K562 (cell line): ENCODE data around the gene GPX5. TPM values are rescaled to one million over a fixed set of nuclear protein-coding genes. Genes with fewer than 3 reads are reported as not detected.

Source experiments
- ATAC-seq: fragments of 200-7000 bp; cut with Tn5 transposase; 3 replicates; pipeline ENCODE4 v1.9.1; 2020; ENCODE audit warnings: moderate library complexity
- BruUV-seq: library from RNA; stranded (reverse); fragments of 400-500 nt; replicated peaks from 2 replicates; lab custom pipeline; 2021; lab: Mats Ljungman, UMichigan
- CTCF ChIA-PET: fragments of 300-600 bp; formaldehyde crosslinking; extraction: SDS; loops from one replicate; lab custom pipeline; 2021; ENCODE audit warnings: low intra/inter-chr PET ratio; lab: Yijun Ruan, JAX
- POLR2A ChIA-PET: fragments of 300-600, 350-650 bp; sonication (Branson Sonifier 250); formaldehyde crosslinking; extraction: SDS; loops from one replicate; lab custom pipeline; 2021; ENCODE audit warnings: antibody characterized with exemption, inconsistent platforms; lab: Yijun Ruan, JAX
- DNase-seq, 4 experiments: peaks; one replicate each; pipeline versions ENCODE4 v3.0.0 to v3.0.0-alpha.2; 2011 to 2018; ENCODE audit warnings: low spot score in 3 of 4, mixed read lengths in 3 of 4; ENCODE audit errors: extremely low read depth in 1 of 4
- FAIRE-seq: peaks from 2 replicates; lab custom pipeline; 2011; peaks lifted over from hg19 to GRCh38; lab: Jason Lieb, UNC
- H2AFZ ChIP-seq: 2 replicates; pipeline ENCODE4 v1.6.0; 2011; ENCODE audit warnings: low read depth, low read length, control low read depth, inconsistent platforms
- H3K27ac ChIP-seq: fragments of 200-600 bp; 3 replicates; pipeline ENCODE4 v1.8.0; 2011; ENCODE audit warnings: low read depth, mild to moderate bottlenecking, control low read depth, inconsistent platforms, low read length, moderate library complexity, mixed read lengths; ENCODE audit errors: extremely low read depth
- H3K27me3 ChIP-seq, 2 experiments: fragments of 300-600 bp in 1 of 2; 2 replicates in 1 of 2; 3 replicates in 1 of 2; pipeline versions ENCODE4 v1.6.0 to v1.8.0; 2011; ENCODE audit warnings: inconsistent platforms in 2 of 2, low read length in 2 of 2, mild to moderate bottlenecking in 1 of 2, mixed read lengths in 1 of 2, moderate library complexity in 1 of 2; ENCODE audit not compliant: control insufficient read depth in 2 of 2, insufficient read depth in 2 of 2
- H3K36me3 ChIP-seq: fragments of 300-600 bp; 3 replicates; pipeline ENCODE4 v1.8.0; 2011; ENCODE audit warnings: mild to moderate bottlenecking, low read length, inconsistent platforms; ENCODE audit not compliant: control insufficient read depth, insufficient read depth
- H3K4me1 ChIP-seq, 2 experiments: fragments of 200-600 bp in 1 of 2; replicated peaks in 1 of 2; 2 replicates in 1 of 2; 3 replicates in 1 of 2; pipeline versions ENCODE4 v1.5.1 to v1.8.0; 2011; ENCODE audit warnings: inconsistent platforms in 2 of 2, low read length in 2 of 2, mild to moderate bottlenecking in 1 of 2, mixed read lengths in 1 of 2, moderate library complexity in 1 of 2; ENCODE audit not compliant: control insufficient read depth in 2 of 2, insufficient read depth in 2 of 2
- H3K4me2 ChIP-seq: 2 replicates; pipeline ENCODE4 v1.6.1; 2011; ENCODE audit warnings: low read length, control low read depth, inconsistent platforms, mixed read lengths; ENCODE audit not compliant: insufficient read depth
- H3K4me3 ChIP-seq: fragments of 200-600 bp; sonication (generic), shearing (Covaris generic); 2 replicates; pipeline ENCODE4 v1.5.1; 2016; ENCODE audit warnings: control low read depth, inconsistent platforms
- H3K79me2 ChIP-seq: fragments of 200-600 bp; 3 replicates; pipeline ENCODE4 v1.8.0; 2011; ENCODE audit warnings: low read length, inconsistent platforms; ENCODE audit not compliant: control insufficient read depth, insufficient read depth
- H3K9ac ChIP-seq, 2 experiments: 2 replicates each; pipeline versions ENCODE4 v1.6.0 to v1.6.1; 2011; ENCODE audit warnings: low read depth in 2 of 2, low read length in 2 of 2, control low read depth in 1 of 2, inconsistent platforms in 1 of 2, mild to moderate bottlenecking in 1 of 2, mixed read lengths in 1 of 2; ENCODE audit not compliant: insufficient read depth in 1 of 2
- H3K9me1 ChIP-seq: one replicate; pipeline ENCODE4 v1.6.0; 2011; ENCODE audit warnings: inconsistent platforms, mild to moderate bottlenecking, low read length, moderate library complexity; ENCODE audit not compliant: control insufficient read depth, insufficient read depth
- H3K9me3 ChIP-seq: replicated peaks from 2 replicates; pipeline ENCODE4 v1.5.1; 2011; ENCODE audit warnings: low read depth, low read length, inconsistent platforms; ENCODE audit not compliant: control insufficient read depth, insufficient read depth
- H4K20me1 ChIP-seq: replicated peaks from 2 replicates; pipeline ENCODE4 v1.6.1; 2011; ENCODE audit warnings: low read length, inconsistent platforms, mixed read lengths; ENCODE audit not compliant: control insufficient read depth, insufficient read depth
- CREB5 ChIP-seq: fragments of 250-450 bp; sonication (Bioruptor Pico); IDR thresholded peaks from 2 replicates; pipeline ENCODE4 v1.5.0; 2020; ENCODE audit warnings: mild to moderate bottlenecking
- E2F8 ChIP-seq: fragments of 450-650 bp; IDR thresholded peaks from 2 replicates; pipeline ENCODE4 v1.7.1; 2018; ENCODE audit warnings: mild to moderate bottlenecking, low read depth; ENCODE audit not compliant: partially characterized antibody
- ELF4 ChIP-seq: fragments of 450-650 bp; formaldehyde crosslinking; IDR thresholded peaks from 2 replicates; pipeline ENCODE4 v1.4.0; 2022; ENCODE audit warnings: missing genetic modification characterization
- ELK1 ChIP-seq: sonication (generic); formaldehyde crosslinking; IDR thresholded peaks from 2 replicates; pipeline ENCODE4 v1.8.1; 2022; ENCODE audit warnings: missing genetic modification reagents
- ETV5 ChIP-seq: sonication (generic); formaldehyde crosslinking; IDR thresholded peaks from 2 replicates; pipeline ENCODE4 v1.4.0; 2020; ENCODE audit warnings: low read depth, mild to moderate bottlenecking, missing genetic modification reagents
- HLTF ChIP-seq: fragments of 450-650 bp; IDR thresholded peaks from 2 replicates; pipeline ENCODE4 v1.6.1; 2016
- KLF6 ChIP-seq: fragments of 250-450 bp; sonication (Bioruptor Pico); IDR thresholded peaks from 2 replicates; pipeline ENCODE4 v1.4.0; 2020; ENCODE audit warnings: mild to moderate bottlenecking, moderate library complexity, borderline replicate concordance
- L3MBTL2 ChIP-seq: fragments of 450-650 bp; IDR thresholded peaks from 2 replicates; pipeline ENCODE4 v1.6.1; 2016; ENCODE audit warnings: mild to moderate bottlenecking, moderate library complexity
- SOX6 ChIP-seq: fragments of 450-650 bp; IDR thresholded peaks from 2 replicates; pipeline ENCODE4 v1.6.1; 2014; ENCODE audit warnings: mild to moderate bottlenecking
- TCF3 ChIP-seq: sonication (generic); formaldehyde crosslinking; IDR thresholded peaks from 2 replicates; pipeline ENCODE4 v1.4.0; 2020; ENCODE audit warnings: mild to moderate bottlenecking, missing genetic modification reagents
- THAP7 ChIP-seq: fragments of 250-450 bp; sonication (Bioruptor Pico); IDR thresholded peaks from 2 replicates; pipeline ENCODE4 v1.5.0; 2021
- ZC3H11A ChIP-seq: IDR thresholded peaks from 2 replicates; pipeline ENCODE4 v1.6.1; 2012; ENCODE audit warnings: low read depth, low read length, improper control_type of control experiment
- ZHX1 ChIP-seq: fragments of 150-350 bp; conservative IDR thresholded peaks from 2 replicates; pipeline ENCODE4 v1.6.1; 2014; ENCODE audit warnings: low read length
- ZNF23 ChIP-seq: fragments of 250-450 bp; sonication (Bioruptor Pico); IDR thresholded peaks from 2 replicates; pipeline ENCODE4 v1.4.0; 2020; ENCODE audit warnings: mild to moderate bottlenecking
- ZNF57 ChIP-seq: fragments of 450-650 bp; formaldehyde crosslinking; IDR thresholded peaks from 2 replicates; pipeline ENCODE4 v1.4.0; 2020; ENCODE audit warnings: mild to moderate bottlenecking, moderate library complexity
- WGBS: fragments of 100-300 bp; shearing (Covaris generic); methylation state at CpG from one replicate; pipeline ENCODE4 v1.1.6; 2016; ENCODE audit warnings: low coverage, mixed read lengths; ENCODE audit not compliant: insufficient coverage; ENCODE audit errors: missing lambda C conversion rate; 5-methylcytosine and 5-hydroxymethylcytosine counted together
- in situ Hi-C: fragments of 300-500 bp; cut with MboI; formaldehyde crosslinking; loops from 4 replicates; pipeline ENCODE4 v1.15.0; 2018; ENCODE audit warnings: inconsistent platforms, mixed read lengths
- intact Hi-C: fragments of 100-400 bp; cut with micrococcal nuclease; formaldehyde crosslinking; loops from 2 replicates; pipeline ENCODE4 v1.14.2; 2022
- polyA plus RNA-seq, 8 experiments: library from polyadenylated mRNA; depleted of rRNA in 4 of 8; stranded (reverse) in 5 of 8; unstranded in 3 of 8; fragments of >200 nt; fragmentation: Nextera tagmentation in 2 of 8; fragmentation: Illumina TruSeq in 1 of 8; extraction: Ambion mirVana in 2 of 8; extraction: Trizol in 1 of 8; gene quantifications; 2 replicates each; pipeline versions ENCODE4 v1.2.1 to v1.2.3, GENCODE V29; 2011 to 2014; ENCODE audit warnings: inconsistent platforms in 1 of 8, missing spikeins in 1 of 8
- total RNA-seq, 7 experiments: library from RNA; depleted of rRNA in 6 of 7; stranded (reverse); fragments of >200 nt in 6 of 7; fragmentation: Illumina TruSeq in 2 of 7; extraction: Trizol in 2 of 7; gene quantifications; 2 replicates each; pipeline versions ENCODE4 v1.2.1 to v1.2.3, GENCODE V29; 2011 to 2021; ENCODE audit warnings: low replicate concordance in 1 of 7

The GPX5 gene
- total and polyA plus RNA-seq, 9 of the 15 experiments (the other 6 are each of a cell fraction or from before 2014, with no cell fraction given): 0.07 to 0.18 (median 0.15) TPM; not detected in 6

- ChIA-PET POLR2A (interaction anchor here (0.7 kb wide), 2 partner anchors 82 to 1108 kb away, joined by 3 read pairs; no protein-coding TSS in a partner anchor), CTCF (no interaction called here)
- Histone ChIP-seq H3K79me2 (no peaks in the 10 kb centered on the region), H4K20me1 (no peaks in the 10 kb centered on the region), H3K4me3 (no peak overlapping the region), H3K27ac (no peak overlapping the region), H3K9me3 (no peaks in the 10 kb centered on the region), H3K36me3 (no peaks in the 10 kb centered on the region), H3K27me3 (no peaks in the 10 kb centered on the region), H2AFZ (no peak overlapping the region), H3K4me2 (no peak overlapping the region), H3K4me1 (peaks cover 4 to 14% of the 10 kb centered on the region in 2 experiments; a peak in 4 of 5 replicates), H3K9me1 (no peaks in the 10 kb centered on the region), H3K9ac (no peak overlapping the region)
- DNase-seq (no peak), FAIRE-seq (no peak), ATAC-seq (no peak)
- intact Hi-C loops (no loop called here), in situ Hi-C loops (no loop called here)
- 28% methylated on average over 3 of the region's 3 CpGs for WGBS
- no TSS peak for BruUV-seq
- TF ChIP-seq TCF3: no peak
- no peak for TF ChIP-seq E2F8
- no peak for TF ChIP-seq KLF6
- no peak for TF ChIP-seq THAP7 (CRISPR knock-in tag)
- no peak for TF ChIP-seq ELK1
- no peak for TF ChIP-seq ETV5 (CRISPR knock-in tag)
- no peak for TF ChIP-seq ZC3H11A
- TF ChIP-seq L3MBTL2: no peak
- no peak for TF ChIP-seq ZNF23 (CRISPR knock-in tag)
- TF ChIP-seq CREB5 (CRISPR knock-in tag): no peak
- TF ChIP-seq ELF4 (CRISPR knock-in tag): no peak
- TF ChIP-seq SOX6: no peak
- no peak for TF ChIP-seq ZHX1
- no peak for TF ChIP-seq ZNF57
- TF ChIP-seq HLTF: no peak
Measured at GRCh38 chr6:28534306-28534705, 8.6 kb downstream of the GPX5 start.
